Activated CD4-positive, alpha-beta T cell treated with anti-CD3 and anti-CD28 coated beads, Interleukin-2, amount 50 U/mL, for 4 hours (primary cell): ENCODE measurements around the gene DCAF11.

Source experiments
- DNase-seq, 2 experiments: peaks; one replicate each; pipeline ENCODE4 v3.0.0-alpha.2; 2020

DCAF11 gene

GRCh38 chr14:24079491-24080141, 35.0 kb upstream of the DCAF11 start:
- no peak for DNase-seq

GRCh38 chr14:24080142-24080530, 34.4 kb upstream of the DCAF11 start:
- no peak for DNase-seq

GRCh38 chr14:24080888-24081738, 33.5 kb upstream of the DCAF11 start:
- DNase-seq: peak; percentile 48

GRCh38 chr14:24081739-24082211, 32.8 kb upstream of the DCAF11 start:
- DNase-seq: no peak

DNA sequence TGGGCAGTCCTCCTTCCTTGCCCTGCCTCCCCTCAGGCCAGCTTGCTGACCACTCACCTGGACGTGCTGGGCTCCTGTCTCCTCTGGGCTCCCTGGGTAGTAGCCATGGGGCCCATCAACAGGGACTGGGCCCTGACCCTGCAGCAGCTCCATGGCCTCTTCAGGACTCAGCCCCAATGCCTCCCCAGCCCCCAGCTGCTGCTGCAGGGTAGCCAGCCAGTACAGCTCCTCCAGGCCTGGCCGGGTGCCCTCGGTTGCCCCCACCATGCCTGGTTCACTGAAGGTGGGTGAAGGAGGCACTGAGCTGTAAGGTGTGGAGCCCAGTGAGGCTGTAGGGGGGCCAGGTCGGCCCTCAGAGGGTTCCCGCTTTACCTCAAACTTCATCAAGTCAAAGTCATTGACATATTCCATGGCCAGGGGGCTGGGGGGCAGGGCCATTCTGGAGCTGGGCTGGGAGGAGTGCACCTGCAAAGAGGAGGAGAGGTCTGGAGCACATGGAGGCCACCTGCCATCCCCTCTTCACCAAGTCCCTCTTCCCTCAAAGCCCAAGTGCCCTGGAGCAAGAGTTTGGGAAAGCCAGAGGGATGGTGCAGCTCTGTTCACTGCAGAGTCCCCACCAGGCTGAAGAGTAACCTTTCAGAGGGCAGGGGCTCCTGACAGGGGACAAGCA, 32.0 kb upstream of the DCAF11 start:
- no peak for DNase-seq

DNA sequence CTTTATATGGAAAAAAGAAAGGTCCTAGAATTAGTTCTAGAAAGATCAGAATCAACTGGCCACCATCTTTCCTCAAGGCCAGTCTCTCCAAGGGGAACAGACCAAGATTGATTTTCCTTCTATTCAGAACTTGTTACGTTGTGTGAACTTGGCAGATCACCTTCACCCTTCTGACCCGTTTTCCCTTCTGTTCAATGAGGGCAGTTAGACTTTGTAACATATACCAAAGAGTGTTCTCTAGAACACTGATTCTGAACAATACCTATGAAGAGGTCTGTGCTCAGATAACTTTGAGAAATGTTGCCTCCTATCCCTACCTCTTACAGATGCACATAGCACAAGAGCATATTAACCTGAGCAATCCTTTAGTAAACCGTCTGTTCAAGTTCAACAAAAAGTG, 31.1 kb upstream of the DCAF11 start:
- DNase-seq: no peak

DNA sequence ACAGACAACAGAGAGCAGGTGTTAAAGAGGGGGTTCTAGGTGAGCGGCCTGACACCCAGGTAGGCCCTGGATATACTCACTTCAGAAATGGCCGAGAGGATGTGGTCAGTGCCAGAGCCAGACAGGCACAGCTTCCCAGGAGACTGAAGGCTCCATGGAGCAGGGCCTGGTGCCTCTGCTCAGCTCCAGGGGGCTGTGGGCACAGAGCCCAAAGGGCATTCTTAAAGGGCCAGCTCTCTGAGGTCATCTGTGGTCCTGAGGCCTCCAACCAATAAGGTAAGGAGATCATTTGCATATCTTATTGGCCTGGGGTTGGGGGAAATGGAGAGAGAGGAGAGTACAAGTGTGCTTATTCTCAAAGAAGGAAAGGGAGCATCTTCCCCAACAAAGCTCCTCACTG, 30.1 kb upstream of the DCAF11 start:
- no peak for DNase-seq

GRCh38 chr14:24085215-24085614, 29.4 kb upstream of the DCAF11 start:
- no peak for DNase-seq

GRCh38 chr14:24086193-24086955, 28.2 kb upstream of the DCAF11 start:
- no peak for DNase-seq

- no peak for DNase-seq
Observed at GRCh38 chr14:24087004-24087403, 27.6 kb upstream of the DCAF11 start.

GRCh38 chr14:24088095-24088494, 26.5 kb upstream of the DCAF11 start:
- no peak for DNase-seq

DNA sequence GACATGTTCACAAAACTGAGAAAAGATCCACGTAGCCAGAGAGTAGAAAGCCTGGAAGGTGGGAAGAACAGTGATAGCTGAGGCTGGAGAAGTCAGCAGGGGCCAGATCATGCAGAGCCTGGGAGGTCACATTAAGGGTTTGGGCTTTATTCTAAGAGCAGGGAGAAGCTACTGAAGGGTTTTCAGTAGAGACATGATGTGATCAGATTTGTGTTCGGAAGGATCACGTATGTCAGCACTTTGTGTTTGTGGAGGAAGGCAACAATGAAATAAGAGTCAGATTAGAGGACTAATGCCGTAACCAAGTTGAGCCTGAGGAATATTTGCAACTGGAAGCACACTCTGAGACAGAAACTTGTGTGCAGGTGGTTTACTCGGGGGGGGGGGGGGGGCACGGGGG, 24.7 kb upstream of the DCAF11 start:
- no peak for DNase-seq

DNA sequence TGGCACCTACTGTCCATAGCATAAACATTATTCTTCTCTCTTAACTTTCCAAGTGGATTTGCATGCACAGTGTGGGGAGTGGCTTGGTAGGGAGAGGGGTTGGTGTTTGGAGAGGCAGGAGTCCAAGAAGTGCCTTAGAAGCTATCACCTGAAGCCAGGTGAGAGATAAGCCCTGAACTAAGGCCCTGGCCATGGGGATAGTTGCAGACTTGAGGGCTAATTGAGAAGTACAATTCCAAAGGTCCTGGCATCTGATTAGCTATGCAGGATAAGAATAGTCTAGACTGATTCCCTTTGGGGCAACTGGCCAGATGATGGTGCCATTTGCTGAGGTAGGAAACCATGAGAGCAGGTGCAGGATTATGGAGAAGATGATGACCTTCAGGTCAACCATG, 22.5 kb upstream of the DCAF11 start:
- DNase-seq: no peak

GRCh38 chr14:24092505-24093206, 21.9 kb upstream of the DCAF11 start:
- DNase-seq: no peak

DNA sequence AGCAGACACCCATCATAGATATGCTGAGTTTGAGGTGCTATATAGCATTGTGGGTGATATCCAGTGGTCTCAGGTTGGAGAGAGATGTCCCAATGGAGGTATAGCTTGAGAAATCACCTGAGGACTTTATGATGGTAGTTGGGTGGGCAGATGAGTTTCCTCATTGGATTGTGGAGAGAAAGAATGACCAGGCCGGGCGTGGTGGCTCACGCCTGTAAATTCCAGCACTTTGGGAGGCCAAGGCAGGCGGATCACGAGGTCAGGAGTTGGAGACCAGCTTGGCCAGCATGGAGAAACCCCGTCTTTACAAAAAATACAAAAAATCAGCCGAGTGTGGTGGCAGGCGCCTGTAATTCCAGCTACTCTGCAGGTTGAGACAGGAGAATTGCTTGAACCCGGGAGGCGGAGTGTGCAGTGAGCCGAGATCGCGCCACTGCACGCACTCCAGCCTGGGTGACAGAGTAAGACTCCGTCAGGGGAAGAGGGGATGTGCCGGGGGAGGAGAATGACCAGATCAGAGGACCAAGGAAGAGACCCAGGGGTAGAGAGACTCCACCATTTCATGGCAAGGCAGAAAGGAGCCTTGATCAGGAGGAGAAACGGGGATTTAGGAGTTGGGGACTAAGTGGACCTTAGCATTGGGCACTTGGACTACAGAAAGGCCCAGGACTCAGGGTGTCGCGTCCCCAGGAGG, 21.2 kb upstream of the DCAF11 start:
- DNase-seq: no peak

DNA sequence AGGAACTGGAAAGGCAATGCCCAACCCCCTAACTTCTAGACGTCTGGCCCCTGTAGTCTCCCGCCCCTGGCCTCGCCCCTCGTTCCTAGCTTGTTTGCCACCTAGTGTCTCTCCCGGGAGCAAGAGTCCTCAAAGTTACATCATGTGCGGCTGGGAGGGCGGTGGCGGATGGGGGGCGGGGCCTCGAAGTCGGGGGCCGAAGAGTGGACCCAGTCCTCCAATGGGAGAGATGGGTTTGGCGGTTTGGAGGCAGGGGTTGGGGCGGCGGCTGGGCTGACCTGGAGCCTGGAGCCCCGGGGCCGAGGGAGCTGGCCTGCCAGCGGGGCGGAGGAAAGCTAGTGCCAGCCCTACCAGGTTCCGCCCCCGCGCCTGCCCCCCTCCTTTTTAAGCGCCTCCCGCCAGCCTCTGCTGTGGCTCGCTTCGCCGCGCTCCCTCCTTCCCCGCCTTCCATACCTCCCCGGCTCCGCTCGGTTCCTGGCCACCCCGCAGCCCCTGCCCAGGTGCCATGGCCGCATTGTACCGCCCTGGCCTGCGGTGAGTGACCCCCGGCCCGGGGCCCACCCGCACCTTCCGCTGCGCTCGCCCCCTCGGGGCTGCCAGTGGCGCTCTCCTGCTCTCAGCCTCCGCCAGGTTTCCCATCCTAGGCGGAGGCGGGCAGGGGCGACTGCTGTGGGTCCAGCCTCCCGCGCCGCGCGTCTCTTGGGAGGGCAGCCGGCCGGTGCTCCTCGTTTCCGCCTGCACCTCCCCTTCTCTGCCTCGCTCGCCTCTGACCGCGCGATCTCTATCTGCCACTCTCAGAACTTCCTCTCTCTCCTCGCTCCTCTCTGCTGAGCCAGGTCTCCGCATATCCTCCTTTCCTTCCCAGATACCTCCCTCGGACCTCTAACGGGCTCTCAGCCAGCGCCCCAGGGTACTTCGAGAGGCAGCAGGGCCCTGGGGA, 20.4 kb upstream of the DCAF11 start, which contains the start of gene PCK2:
Gene PCK2 (plus strand): TSS at position 411 of the 940 bp plus-strand sequence. CDS start 95 bp downstream, at position 506.
- peak; percentile 78 to 81 for DNase-seq

DNA sequence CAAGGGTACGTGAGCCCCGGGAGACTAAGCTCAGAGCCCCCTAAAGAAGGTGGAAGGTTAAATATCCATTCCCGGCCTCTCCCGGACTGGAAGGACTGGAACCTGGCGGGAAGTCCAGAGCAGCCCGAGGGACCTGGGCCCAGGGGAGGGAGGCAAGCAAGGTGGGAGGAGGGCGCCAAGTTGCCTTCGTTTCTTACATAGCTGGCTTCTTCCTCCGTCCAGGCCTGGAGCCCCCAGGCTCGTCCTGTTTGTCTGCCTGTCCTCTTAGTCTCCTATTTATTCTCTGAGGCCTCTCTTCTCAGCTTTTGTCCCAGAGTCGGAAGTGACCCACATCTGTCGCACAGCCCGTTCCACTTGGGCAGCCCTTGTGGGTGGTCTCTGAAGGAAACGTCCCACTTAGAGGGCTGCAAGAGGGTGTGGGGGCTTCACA, 19.7 kb upstream of the DCAF11 start:
- DNase-seq: no peak

DNA sequence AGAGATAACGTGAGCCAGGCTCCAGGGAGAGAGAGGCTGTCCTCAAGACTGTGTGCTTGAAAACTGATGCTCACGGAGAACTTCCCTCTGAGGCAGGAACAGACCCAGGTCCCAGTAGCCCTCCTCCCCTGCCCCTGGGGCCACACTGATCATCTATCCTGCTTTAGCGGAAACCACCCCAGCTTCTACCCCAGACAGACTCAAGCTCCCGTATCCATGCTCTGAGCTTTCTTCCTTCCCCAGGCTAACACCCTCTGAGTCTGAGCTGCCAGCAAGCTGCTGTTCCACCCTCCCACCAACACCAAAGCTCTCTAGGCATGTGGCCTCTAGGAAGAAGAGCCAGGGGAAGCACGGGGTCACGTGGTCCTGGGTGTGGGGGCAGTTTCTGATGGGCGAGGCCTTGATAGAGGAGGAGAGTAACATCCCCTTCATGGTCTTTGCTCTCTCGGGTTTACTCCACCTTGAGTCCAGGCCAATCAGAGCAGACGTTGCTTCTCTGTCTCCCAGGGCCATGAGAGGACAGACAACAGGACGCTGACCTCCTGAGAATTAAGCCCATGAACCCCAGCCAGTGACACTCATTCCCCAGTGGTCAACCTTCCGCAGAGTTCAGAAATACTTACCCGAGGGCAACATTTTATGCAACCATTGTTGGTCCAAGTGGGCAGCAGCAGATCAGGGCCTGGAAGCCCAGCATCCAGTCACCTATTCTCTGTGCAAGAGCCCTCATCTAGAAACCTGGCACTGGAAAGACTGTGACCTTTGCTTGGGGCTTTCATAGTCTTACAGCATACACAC, 19.1 kb upstream of the DCAF11 start:
- peak; percentile 40 to 47 for DNase-seq

GRCh38 chr14:24096545-24097181, 17.9 kb upstream of the DCAF11 start:
- DNase-seq: no peak
